ENCODE measurements around the gene OR2S2.

The OR2S2 gene

DNA sequence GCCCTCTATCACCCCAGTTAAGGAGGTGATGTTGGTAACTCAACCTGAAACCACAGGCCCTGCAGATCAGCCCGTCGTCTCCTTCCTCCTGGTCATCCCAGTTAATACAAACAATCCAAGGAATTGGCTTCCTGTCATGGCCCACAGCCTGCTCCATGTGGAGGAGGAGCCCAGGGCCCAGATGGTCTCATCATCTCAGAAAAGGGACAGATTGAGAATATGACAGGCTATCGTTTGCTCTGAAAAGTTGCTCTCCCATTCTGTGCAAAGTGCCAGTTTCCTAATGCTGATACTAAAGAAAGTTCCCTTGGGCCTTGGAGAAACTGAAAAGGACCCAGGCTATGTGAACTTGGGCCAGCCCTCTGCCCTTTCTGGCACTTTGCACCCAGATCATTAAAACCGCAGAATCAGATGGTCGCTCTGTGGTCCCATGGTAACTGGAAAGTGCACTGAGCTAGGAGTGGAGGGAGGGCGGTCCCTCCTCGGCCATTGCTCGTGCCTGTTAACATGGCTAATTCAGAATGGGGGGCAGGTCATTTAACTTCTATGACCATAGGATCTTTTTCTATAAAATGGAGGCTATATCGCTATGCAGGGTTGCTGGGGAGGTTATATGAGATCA is 49.3 kb downstream of the OR2S2 start:
- no peak for DNase-seq

DNA sequence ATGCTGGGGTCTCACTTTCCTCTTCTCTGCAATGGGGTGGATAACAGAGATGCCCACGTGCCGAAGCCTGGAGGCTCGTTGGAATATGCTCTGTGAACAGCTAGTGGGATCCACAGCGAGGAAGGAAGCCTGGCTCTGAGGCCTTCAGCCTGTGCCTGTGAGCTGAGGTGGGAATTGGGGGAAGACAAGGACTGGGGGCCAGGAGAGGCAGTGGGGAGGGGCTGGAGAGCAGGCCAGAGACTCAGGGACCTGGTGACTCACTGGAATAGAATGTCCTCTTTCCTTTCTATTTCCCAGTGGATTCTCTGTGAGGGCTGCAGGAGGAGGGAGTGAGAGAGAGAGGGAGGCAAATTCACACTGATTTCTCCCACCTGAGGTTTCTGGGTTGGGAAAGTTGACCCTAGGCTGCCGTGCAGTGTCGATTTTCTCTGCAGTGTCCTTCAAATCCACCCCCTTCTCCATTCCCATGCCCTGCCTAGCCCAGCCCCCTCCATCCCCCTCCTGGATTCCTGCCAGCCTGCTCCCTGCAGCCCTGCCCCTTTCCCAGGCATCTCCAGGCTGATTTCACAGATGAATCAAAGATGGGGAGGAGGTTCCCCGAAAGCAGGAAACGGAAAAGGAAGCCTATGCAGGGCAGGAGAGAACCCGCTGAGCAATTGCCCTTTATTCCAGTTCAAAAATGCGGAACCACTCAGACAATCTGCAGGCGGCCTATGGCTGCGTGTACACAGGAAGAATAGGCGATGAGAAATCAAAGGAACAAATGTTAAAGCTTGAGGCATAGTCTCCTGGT is 50.0 kb downstream of the OR2S2 start:
- peak in 1 of 2 donors; percentile 76 for DNase-seq
